GM18498 (cell line): ENCODE measurements around the gene PVALEF.
"Not testable (repeated sequence)": the region's sequence is repeated elsewhere in the genome, so short reads cannot be mapped to it uniquely, and the experiment has no call there.

Source experiments
- ATAC-seq: cut with Tn5 transposase; IDR thresholded peaks from one replicate; pipeline ENCODE4 v1.9.1; 2021; ENCODE audit warnings: mild to moderate bottlenecking, moderate library complexity; ENCODE audit not compliant: unreplicated experiment

The PVALEF gene

GRCh38 chr17:81210868-81211267, 45.6 kb downstream of the PVALEF start:
- no peak for ATAC-seq

GRCh38 chr17:81212365-81212764, 47.1 kb downstream of the PVALEF start:
- no peak for ATAC-seq

DNA sequence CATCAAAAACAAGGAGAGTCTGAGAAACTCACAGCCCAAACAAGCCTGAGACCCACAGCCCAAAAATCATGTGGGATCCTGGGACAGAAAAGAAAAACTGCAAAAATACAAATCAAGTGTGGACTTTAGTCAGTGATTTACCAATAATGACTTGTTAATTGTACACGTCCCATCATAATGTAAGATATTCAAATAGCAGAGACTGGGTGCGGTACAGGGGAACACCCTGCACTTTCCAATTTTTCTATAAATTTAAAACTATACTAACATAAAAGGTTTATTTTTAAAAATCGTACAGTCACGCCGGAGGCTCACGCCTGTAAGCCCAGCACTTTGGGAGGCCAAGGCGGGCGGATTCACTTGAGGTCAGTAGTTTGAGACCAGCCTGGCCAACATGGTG, 48.7 kb downstream of the PVALEF start:
- ATAC-seq = no peak

DNA sequence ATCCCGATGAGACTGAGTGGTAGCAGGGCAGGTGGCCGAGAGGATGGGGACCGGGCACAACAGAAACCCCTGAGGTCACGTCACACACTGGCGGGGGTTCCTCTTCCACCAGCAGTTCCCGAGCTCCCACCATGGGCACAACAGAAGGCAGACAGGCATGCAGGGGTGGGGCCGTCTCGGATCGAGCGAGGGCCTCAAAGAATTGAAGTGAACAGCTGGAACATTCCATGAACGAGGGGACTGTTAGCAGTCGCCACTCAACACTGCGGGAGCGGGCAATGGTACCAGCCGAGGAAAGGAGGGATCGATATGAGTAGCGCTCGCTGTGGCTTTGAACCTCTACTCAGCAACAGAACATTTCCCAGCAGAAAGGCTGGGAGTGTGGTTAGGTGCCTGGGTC, 52.2 kb downstream of the PVALEF start:
- ATAC-seq = no peak

DNA sequence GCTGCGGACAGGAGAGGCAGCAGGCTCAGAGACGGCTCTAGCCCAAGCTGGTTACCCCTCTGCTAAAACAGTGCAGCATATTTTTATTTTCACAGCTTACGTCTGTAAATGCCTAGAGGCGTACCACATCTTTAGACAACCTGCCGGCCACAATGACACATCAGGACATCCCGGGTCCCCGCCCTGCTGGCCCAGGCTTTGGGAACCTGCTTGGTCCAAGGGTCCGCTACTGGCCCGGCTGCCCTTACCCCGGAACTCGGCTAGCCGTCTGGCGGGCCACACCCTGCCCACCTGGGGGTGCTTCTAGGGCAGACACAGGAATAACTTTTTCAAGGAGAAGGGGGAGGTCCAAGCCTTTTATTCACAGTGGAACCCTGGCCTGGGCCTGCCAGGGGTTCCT, 53.2 kb downstream of the PVALEF start:
- ATAC-seq = no peak

GRCh38 chr17:81218991-81219390, 53.7 kb downstream of the PVALEF start:
- no peak for ATAC-seq

- ATAC-seq = no peak
These were observed 54.3 kb downstream of the PVALEF start for GRCh38 chr17:81219476-81220180.

GRCh38 chr17:81221371-81221841, 56.1 kb downstream of the PVALEF start:
- ATAC-seq = no peak

DNA sequence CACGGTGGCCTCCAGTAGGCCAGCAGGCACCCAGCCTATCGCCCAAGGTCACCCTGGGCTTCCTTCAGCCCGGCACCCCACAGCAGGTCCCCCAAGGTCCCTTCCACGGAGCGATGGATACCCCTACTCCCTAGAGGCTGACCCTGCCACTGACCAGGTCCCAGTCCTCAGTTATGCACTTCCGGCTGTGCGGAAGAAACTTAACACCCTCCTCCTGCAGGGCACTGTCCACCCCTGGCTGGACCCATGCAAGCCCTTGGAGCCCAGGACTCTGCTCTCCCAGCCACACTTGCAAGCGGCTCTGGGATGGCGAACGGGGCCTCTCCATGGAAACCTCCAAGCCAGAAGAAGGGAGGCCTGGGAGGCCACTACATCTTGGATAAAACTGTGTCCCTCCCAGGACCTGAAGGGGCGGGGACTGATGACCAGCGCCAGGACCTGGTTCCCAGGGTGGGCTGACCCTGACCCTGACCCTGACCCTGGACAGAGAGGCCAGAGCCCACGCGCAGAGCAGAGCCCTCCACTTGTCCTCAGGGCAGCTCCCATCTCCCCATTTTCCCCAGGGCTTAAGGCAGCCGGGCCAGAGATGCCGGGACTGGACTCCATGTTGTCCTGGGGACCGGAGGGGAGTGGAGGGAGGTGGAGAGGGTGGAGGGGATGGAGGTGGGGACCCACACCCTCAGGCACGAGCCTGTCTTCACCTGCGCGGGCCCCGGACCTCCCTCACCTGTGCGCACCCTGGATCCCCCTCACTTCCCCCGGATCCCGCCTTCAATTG, 56.7 kb downstream of the PVALEF start:
- ATAC-seq = no peak

DNA sequence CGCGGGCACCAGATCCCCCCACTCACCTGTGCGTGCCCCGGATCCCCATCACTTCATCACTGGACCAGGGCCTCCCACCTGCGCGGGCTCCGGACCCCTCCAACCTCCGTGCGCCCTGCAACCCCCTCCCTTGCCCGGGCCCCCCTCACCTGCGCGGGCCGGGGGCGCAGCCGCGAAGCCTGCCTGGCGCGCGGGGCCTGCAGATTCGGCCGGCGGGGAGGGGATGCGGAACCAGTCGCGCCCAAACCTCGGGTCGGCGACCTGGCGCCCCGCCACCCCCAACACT, 57.3 kb downstream of the PVALEF start:
- no peak for ATAC-seq

GRCh38 chr17:81222906-81223761, 57.8 kb downstream of the PVALEF start, which contains the start of gene CEP131:
Gene CEP131 (minus strand): TSS chr17:81222965. CDS start chr17:81220056, 2,909 bp downstream.
- peak; percentile 96 for ATAC-seq

- ATAC-seq = no peak
These were observed 58.4 kb downstream of the PVALEF start for GRCh38 chr17:81223762-81224130.

DNA sequence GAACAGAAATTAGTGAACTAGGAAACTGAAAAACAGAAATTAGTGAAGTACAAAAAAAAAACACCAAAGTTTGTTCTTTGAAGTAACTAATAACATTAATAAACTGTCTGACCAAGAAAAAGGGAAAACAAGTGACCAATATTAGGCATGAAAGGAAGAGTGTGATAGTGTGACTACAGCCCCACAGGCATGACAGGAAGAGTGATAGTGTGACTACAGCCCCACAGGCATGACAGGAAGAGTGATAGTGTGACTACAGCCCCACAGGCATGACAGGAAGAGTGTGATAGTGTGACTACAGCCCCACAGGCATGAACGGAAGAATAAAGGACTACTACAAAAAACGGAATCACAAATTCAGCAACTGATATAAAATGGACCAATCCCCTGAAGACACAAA, 62.3 kb downstream of the PVALEF start:
- not testable (repeated sequence) for ATAC-seq

- no peak for ATAC-seq
These were observed 63.1 kb downstream of the PVALEF start for GRCh38 chr17:81228420-81228819.

DNA sequence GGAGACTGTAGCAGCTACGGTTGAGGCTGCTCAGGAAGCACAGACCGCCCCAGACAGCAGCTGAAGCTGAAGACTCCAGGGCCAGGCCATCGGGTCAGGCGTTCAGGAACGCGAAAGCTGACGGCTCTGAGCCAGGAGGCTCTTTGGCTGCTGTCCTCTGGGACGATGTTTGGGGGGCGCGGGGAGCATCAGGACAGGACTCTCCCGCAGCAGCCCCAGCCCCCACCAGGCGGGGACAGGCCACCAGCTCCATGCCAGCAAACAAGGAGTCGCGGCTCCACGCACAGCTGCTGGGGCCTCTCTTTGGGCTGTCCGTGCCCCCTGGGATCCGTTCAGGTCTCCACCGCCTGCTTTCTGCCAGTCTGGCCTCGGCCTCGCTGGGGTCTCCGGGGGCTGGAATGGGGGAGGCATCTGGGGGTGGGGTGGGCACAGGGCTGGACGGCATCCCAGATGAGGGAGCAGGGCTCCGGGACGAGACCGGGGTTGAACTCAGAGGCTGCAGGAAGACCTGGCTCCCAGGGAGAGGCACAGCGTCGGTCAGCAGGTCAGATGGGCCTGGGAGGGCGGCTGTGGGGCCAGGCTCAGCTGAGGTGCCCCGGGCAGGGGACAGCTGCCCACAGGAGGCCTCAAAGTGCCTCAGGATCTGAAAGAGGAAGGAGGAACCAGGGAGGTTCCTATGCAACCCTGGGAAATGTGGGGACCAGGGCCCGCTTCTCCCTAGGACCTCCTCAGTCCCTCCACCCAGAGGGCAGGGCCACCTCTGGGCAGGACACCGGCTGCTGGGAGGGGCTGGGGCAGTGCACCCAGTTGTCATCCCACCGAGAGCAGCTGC, 63.7 kb downstream of the PVALEF start:
- no peak for ATAC-seq

DNA sequence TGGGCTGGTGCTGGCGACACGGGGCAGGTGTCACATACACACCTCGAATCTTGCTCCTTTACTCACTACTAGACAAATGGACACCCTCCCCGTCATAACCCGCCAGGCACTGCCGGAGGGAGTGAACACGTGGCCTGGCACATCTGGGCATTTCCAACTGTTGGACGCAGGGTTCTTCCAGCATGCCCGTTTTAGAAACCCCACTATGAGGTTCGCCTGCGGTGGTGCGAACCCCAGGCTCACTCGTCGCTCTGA, 64.3 kb downstream of the PVALEF start:
- no peak for ATAC-seq

- no peak for ATAC-seq
These were observed 64.9 kb downstream of the PVALEF start for GRCh38 chr17:81230043-81230820.

DNA sequence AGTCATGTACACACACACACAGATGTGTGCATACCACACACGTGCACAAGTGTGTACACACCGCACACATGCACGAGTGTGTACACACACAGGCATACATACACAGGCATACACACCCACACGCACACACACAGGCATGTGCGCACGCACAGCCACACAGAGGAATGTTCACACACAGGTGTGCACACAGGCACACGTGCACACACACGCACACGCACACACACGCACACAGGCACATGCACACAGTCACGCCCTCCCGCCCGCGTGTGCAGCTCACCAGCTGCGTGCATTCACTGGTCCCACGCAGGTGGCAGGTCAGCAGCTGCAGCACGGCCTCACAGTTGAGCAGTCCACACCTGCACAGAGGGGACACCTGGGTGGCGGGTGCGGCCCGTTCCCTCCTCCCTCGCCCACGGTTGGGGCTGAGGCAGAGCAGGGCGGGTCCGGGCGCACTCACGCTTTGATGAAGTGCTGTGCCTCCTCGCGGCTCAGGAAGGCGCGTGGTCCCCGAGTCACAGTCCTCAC, 65.9 kb downstream of the PVALEF start:
- ATAC-seq = no peak

- no peak for ATAC-seq
These were observed 66.7 kb downstream of the PVALEF start for GRCh38 chr17:81231766-81232581.
